ENCODE results near the gene PLAA. TPM values are rescaled to one million over a fixed set of nuclear protein-coding genes. Genes with fewer than 3 reads are reported as not detected.

Gene PLAA
- total RNA-seq, 4 donors from 2014 or later = 22.4 to 32.3 (median 28.0) TPM

GRCh38 chr9:26974927-26975326 is 27.9 kb upstream of the PLAA start:
- no peaks in the 10 kb centered on the region for H3K9me3 ChIP-seq
- peaks cover 0 to 25% (median 0%) of the 10 kb centered on the region in 4 donors for H3K36me3 ChIP-seq
- intact Hi-C loops (cut with DNase I) = loop anchor here (5.0 to 10.0 kb wide), 3 partner anchors 50 to 228 kb away; partner anchors contain the start of gene CAAP1
- H3K4me1 ChIP-seq = peaks cover 0 to 12% (median 3%) of the 10 kb centered on the region in 4 donors
- TF ChIP-seq EP300 (IDR thresholded peaks at IDR 0.05) (no peak), CTCF (IDR thresholded peaks at IDR 0.05) (no peak), POLR2AphosphoS5 (IDR thresholded peaks at IDR 0.05) (no peak), POLR2A (IDR thresholded peaks at IDR 0.05; ENCODE audit: low read depth) (no peak)
- H3K4me3 ChIP-seq = no peak overlapping the region
- WGBS = 80% methylated on average over 4 of the region's 4 CpGs
- no peaks in the 10 kb centered on the region for H3K27me3 ChIP-seq
- no peak overlapping the region for H3K27ac ChIP-seq (replicated peaks in 1 of 4)
- no peak for DNase-seq (ENCODE audit: extremely low spot score)

GRCh38 chr9:26973989-26974388 is 26.9 kb upstream of the PLAA start:
- H3K9me3 ChIP-seq = no peaks in the 10 kb centered on the region
- TF ChIP-seq POLR2AphosphoS5 (IDR thresholded peaks at IDR 0.05) (no peak), EP300 (IDR thresholded peaks at IDR 0.05) (no peak), POLR2A (IDR thresholded peaks at IDR 0.05; ENCODE audit: low read depth) (no peak), CTCF (IDR thresholded peaks at IDR 0.05) (no peak)
- peaks cover 0 to 12% (median 3%) of the 10 kb centered on the region in 4 donors for H3K4me1 ChIP-seq
- DNase-seq (ENCODE audit: extremely low spot score) = no peak
- H3K4me3 ChIP-seq = no peak overlapping the region
- WGBS = 93% methylated on average over 5 of the region's 5 CpGs
- H3K27me3 ChIP-seq = no peaks in the 10 kb centered on the region
- no peak overlapping the region for H3K27ac ChIP-seq (replicated peaks in 1 of 4)
- intact Hi-C loops (cut with DNase I) = loop anchor here (10.0 kb wide), 1 partner anchor 49 kb away; no protein-coding TSS in a partner anchor
- peaks cover 0 to 25% (median 0%) of the 10 kb centered on the region in 4 donors for H3K36me3 ChIP-seq

- intact Hi-C loops (cut with DNase I) = loop anchor here (10.0 kb wide), 1 partner anchor 47 kb away; no protein-coding TSS in a partner anchor
- H3K36me3 ChIP-seq = peaks cover 0 to 18% (median 0%) of the 10 kb centered on the region in 4 donors
- 95% methylated on average over 1 of the region's 1 CpG for WGBS
- no peak overlapping the region for H3K4me3 ChIP-seq
- H3K4me1 ChIP-seq = peaks cover 0 to 12% (median 3%) of the 10 kb centered on the region in 4 donors
- no peak for DNase-seq (ENCODE audit: extremely low spot score)
- no peaks in the 10 kb centered on the region for H3K27me3 ChIP-seq
- no peak overlapping the region for H3K27ac ChIP-seq (replicated peaks in 1 of 4)
- TF ChIP-seq EP300 (IDR thresholded peaks at IDR 0.05) (no peak), CTCF (IDR thresholded peaks at IDR 0.05) (no peak), POLR2AphosphoS5 (IDR thresholded peaks at IDR 0.05) (no peak), POLR2A (IDR thresholded peaks at IDR 0.05; ENCODE audit: low read depth) (no peak)
- H3K9me3 ChIP-seq = no peaks in the 10 kb centered on the region
These were observed 24.7 kb upstream of the PLAA start for GRCh38 chr9:26971721-26972120.

GRCh38 chr9:26956860-26957233 is 9.8 kb upstream of the PLAA start:
- Histone ChIP-seq H3K4me1 (peaks cover 8 to 19% (median 18%) of the 10 kb centered on the region in 4 donors), H3K27me3 (no peaks in the 10 kb centered on the region), H3K4me3 (peak overlapping the region; percentile 54 to 67 (median 65)), H3K27ac (replicated peaks in 1 of 4) (peak overlapping the region; percentile 84 to 88 (median 86)), H3K9me3 (no peaks in the 10 kb centered on the region), H3K36me3 (no peaks in the 10 kb centered on the region)
- DNase-seq (ENCODE audit: extremely low spot score) = no peak
- 22% methylated on average over 6 of the region's 6 CpGs for WGBS
- intact Hi-C loops (cut with DNase I) = no loop called here
- TF ChIP-seq EP300 (IDR thresholded peaks at IDR 0.05) (no peak), POLR2AphosphoS5 (IDR thresholded peaks at IDR 0.05) (no peak), POLR2A (IDR thresholded peaks at IDR 0.05; ENCODE audit: low read depth) (no peak), CTCF (IDR thresholded peaks at IDR 0.05) (no peak)

All from esophagus muscularis mucosa (tissue), 4 donors.